NCI-H1092 treated with DMSO at 0.1 percent for 48 hours (cell line): ENCODE measurements around the gene HSP90AA1.
"Not testable (repeated sequence)": the region's sequence is repeated elsewhere in the genome, so short reads cannot be mapped to it uniquely, and the experiment has no call there.

ENCODE experiments used
- DNase-seq: peaks from one replicate; lab custom pipeline; 2025; lab: John Stamatoyannopoulos, UW

Gene HSP90AA1

GRCh38 chr14:102066041-102066451 lies 20.8 kb downstream of the HSP90AA1 start:
- DNase-seq: no peak

DNA sequence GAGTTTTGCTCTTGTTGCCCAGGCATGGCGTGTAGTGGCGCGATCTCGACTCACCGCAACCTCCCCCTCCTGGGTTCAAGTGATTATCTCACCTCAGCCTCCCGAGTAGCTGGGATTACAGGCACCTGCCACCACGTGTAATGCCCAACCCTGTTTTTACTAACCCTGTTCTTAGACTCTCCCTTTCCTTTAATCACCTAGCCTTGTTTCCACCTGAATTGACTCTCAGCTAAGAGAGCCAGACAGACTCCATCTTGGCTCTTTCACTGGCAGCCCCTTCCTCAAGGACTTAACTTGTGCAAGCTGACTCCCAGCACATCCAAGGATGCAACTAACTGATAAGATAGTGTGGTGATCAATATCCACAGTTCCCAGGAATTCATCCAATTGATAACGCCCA lies 22.3 kb downstream of the HSP90AA1 start:
- not testable (repeated sequence) for DNase-seq

DNA sequence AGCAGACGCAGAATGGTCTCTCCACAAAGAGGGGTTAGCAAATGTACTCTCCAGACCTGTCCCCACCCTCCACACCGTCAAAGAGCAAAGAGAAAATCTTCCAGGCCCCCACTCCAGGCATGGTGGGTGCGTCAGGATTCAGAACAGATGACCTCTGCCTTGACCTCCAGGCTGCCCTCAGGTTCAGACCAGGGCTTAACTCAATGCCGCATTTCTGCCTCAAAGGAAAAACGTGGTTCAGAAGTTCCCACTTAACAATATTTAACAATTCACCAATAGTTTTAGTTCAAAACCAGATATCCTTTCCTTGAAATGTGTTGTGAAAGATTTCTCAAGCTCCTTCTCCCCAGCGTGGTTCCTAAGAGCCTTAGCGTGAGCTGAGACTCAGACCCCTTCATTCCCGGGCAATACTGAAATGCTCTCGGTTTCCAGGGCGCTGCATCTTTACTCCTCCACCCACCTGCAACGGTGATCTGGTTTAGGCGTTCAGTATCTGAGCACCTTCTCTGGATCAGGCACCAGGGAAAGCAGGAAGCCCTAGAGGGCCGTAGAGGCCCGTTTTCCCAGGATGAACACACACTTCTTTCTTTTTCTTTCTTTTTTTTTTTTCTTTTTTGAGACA lies 22.9 kb downstream of the HSP90AA1 start:
- no peak for DNase-seq

DNA sequence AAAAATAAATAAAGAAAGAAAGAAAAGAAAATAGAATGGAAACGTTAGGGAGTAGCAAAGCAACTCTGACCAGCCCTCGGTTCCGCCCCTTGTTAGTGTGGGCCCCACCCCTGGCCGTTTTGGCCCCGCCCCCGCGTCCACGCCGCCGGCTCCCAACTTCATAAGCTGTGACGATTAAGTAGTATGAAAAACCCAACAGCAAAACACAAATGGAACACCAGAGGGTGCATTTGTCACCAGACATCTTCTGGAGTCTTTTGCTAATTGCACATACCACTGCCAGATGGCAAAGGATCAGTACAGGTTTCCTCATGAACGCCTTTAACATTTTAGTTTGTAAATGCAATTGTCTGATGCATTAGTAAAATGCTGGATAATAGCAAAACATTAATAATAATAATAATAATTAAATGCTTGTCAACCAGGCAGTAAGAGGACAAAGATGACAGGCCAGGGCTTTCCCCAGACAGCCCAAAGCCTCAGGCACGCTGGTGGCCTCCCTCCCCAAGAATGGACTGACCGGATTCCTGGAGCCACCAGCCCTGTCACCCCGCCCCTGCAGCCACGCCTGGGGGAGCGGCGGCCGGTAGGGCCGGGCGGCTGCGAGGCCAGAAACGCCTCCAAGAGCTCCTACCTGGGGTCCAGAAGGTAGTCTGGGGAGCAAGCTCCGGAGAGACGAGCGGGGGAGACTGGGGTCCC lies 23.6 kb downstream of the HSP90AA1 start:
- peak; percentile 55 for DNase-seq

DNA sequence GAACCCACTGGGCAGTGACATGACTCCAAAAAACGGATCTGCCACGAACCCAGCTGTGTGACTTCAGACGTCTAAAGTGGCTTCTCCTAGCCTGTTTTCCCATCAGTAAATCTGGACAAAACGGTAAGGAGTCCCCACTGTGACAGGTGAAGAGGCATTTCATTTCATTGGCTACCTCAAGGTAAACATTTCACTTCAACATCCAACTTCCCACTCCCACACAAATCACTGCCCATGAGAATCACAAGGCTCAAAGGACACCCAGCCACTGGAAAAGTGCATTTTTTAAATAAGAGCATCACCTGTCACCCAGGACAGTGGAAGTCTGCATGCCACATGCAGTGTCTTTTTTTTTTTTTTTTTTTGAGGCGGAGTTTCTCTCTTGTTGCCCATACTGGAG lies 27.9 kb downstream of the HSP90AA1 start:
- no peak for DNase-seq

- no peak for DNase-seq
Observed at GRCh38 chr14:102058146-102058545, 28.7 kb downstream of the HSP90AA1 start.

- no peak for DNase-seq
Observed at GRCh38 chr14:102057480-102058114, 29.2 kb downstream of the HSP90AA1 start.

DNA sequence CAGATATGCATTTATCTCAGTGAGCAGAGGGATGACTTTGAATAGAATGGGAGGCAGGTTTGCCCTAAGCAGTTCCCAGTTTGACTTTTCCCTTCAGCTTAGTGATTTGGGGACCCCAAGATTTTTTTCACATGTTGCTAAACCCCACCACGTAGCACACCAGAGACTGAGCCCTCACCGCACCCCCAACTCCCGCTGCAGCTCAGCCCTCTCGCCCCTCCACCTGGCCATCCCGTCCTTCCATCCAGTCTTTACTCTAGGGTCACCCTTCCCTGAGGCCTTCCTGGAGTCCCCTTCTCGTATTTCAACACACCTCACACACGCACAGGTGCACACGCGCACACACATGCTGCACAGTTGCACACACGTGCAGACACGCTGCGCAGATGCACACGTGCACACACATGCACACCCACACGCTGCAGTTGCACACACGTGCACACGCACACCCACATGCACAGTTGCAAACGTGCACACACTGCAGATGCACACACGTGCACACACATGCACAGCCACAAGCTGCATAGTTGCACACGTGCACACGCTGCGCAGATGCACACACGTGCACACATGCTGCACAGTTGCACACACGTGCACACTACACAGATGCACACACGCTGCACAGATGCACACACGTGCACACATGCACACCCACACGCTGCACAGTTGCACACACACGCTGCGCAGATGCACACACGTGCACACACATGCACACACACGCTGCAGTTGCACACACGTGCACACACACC lies 30.0 kb downstream of the HSP90AA1 start:
- no peak for DNase-seq

- DNase-seq: no peak
Observed at GRCh38 chr14:102055181-102055901, 31.5 kb downstream of the HSP90AA1 start.

DNA sequence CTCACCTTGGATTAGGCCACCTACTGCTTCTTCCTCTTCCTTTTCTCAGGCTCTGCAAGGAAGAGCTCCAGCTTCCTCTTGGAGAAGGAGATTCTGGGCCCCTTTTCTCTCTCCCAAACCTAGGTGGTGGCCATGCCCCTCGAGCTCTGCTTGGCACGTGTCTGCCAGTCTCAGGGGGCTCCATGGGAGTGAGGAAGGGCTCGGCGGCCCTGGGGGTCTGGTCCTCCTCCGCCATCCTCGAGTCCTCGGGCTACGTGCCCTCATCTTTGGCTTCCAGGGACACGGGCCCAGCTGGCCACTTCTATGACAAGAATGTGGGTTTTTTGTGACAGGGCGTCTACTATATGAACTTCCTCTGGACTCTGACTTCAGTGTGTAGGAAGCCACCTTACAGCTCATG lies 34.3 kb downstream of the HSP90AA1 start:
- no peak for DNase-seq

DNA sequence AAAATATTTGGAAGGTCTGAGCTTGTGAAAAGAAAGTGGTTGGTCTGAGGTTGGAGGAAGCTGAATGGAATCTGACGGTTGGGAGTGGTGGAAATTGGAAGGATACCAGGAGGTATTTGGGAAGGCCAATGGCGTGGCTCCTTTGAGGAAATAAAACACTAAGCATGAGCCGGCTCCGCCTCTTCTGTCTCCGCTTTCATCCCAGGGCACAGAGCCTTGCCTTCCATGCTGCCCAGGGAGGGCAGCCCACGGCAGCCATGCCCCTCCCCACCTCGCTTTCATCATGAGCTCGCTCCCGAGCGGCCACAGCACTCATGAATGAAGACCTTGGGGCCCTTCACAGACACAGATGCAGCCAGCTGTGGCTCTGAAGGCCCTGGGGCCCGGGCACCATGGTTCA lies 36.2 kb downstream of the HSP90AA1 start:
- DNase-seq: no peak

DNA sequence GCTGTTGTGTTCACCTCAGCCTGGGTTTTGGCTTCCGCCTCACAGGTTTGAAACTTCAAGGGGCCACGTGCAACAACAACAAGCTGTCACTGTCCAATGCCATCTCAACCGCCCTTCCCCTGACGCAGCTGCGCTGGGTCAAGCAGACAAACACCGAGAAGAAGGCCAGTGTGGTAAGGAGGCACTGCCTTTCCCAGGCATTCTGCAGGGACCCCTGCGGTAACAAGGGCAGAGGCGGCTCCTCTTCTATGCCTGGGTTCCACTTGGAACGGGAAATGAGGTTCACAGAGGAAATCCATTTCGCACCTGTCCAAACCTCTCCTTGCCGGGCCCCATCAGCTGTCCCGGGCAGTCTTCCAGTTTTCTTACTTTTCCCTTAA lies 36.8 kb downstream of the HSP90AA1 start:
- no peak for DNase-seq

GRCh38 chr14:102049258-102050025 lies 37.4 kb downstream of the HSP90AA1 start:
- DNase-seq: no peak

GRCh38 chr14:102047808-102048540 lies 38.9 kb downstream of the HSP90AA1 start:
- no peak for DNase-seq

DNA sequence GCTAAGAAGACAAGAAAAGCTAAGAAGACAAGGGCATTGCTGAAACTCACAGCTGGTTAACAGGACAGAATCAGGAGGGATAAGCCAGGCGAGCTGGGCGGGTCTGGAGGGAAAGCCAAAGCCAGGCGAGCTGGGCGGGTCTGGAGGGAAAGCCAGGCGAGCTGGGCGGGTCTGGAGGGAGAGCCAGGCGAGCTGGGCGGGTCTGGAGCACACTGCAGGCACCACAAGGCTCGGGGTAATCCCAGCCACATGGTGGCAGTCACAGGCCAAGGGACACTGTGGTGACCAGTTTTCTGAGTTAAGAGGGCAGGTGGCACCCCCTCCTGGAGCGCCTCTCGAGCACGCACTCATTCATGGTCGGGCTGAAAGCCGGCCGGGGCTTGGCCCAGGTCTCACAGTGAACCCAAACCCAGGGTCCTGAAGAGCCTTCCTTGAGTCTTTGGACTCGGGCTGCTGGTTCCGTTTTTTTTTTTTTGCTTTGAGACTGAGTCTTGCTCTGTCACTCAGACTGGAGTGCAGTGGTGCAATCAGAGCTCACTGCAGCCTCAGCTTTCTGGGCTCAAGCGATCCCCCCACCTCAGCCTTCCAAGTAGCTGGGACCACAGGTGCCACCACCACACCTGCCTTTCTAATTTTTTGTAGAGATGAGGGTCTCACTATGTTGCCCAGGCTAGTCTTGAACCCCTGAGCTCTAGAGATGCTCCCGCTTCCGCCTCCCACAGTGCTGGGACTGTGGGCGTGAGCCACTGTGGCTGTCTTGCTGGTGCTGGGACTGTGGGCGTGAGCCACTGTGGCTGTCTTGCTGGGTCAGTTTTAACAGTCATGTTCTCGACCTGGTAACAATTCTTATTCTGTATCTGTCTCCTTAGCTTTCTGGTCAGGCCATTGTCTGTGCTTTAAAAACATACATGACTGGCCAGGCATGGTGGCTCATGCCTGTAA lies 40.2 kb downstream of the HSP90AA1 start:
- peak; percentile 18 for DNase-seq

DNA sequence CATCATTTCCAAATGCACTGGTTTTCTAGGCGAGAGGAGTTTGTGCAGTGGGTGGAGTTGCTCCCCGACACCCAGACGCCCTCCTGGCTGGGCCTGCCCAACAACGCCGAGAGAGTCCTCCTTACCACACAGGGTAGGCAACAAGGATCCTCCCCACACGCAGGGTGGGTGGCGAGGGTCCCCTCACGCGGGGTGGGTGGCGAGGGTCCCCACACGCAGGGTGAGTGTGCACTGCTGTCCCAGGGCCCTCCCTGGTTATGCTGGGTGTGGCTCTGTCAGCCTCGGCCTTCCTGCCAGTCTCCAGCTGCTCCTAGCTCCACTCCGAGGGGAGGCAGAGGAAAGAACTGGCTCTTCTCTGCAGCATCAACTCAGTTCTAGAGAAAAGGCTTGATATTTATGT lies 42.3 kb downstream of the HSP90AA1 start:
- DNase-seq: no peak

GRCh38 chr14:102043251-102044025 lies 43.4 kb downstream of the HSP90AA1 start:
- no peak for DNase-seq

- no peak for DNase-seq
Observed at GRCh38 chr14:102042699-102043098, 44.1 kb downstream of the HSP90AA1 start.

DNA sequence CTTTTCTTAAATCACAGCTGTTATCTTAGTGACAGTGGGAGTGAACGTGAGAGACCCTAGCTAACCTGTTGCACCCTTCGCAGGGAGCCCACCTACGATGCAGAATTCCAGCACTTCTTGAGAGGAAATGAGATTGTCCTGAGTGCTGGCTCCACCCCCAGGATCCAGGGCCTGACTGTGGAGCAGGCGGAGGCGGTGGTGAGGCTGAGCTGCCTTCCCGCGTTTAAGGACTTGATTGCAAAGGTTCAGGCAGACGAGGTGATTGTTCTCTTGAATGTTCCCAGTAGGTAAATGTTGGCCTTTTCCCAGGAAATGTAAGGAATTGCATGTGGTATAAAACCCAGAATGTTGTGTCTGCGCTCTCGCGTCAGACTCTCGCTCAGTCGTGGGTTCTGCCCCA lies 46.7 kb downstream of the HSP90AA1 start:
- DNase-seq: no peak
